Stimulated activated CD4-positive, alpha-beta T cell treated with anti-CD3 and anti-CD28 coated beads, Interleukin-4, amount 100 ng/mL, for 48 hours (primary cell): ENCODE data around the gene SLC35A4.
"Not testable (repeated sequence)": the region's sequence is repeated elsewhere in the genome, so short reads cannot be mapped to it uniquely, and the experiment has no call there.

Source experiments
- DNase-seq, 2 donors: peaks; one replicate each; pipeline ENCODE4 v3.0.0-alpha.2; 2020; ENCODE audit warnings: low read depth in 2 of 2

Gene SLC35A4

GRCh38 chr5:140558542-140558941, 6.1 kb upstream of the SLC35A4 start:
- no peak for DNase-seq

GRCh38 chr5:140560227-140560626, 4.4 kb upstream of the SLC35A4 start:
- DNase-seq = no peak

GRCh38 chr5:140561753-140562523, 2.7 kb upstream of the SLC35A4 start:
- no peak for DNase-seq

- no peak for DNase-seq
These were observed 1.0 kb upstream of the SLC35A4 start for GRCh38 chr5:140563596-140563995.

GRCh38 chr5:140565024-140565779, 574 bp downstream of the SLC35A4 start:
- no peak for DNase-seq

- DNase-seq = no peak
These were observed 1.1 kb downstream of the SLC35A4 start for GRCh38 chr5:140565780-140566095.

GRCh38 chr5:140566665-140567064, 2.0 kb downstream of the SLC35A4 start:
- no peak for DNase-seq

GRCh38 chr5:140567136-140567818, 2.6 kb downstream of the SLC35A4 start:
- no peak for DNase-seq

GRCh38 chr5:140567871-140568270, 3.2 kb downstream of the SLC35A4 start:
- DNase-seq = no peak

GRCh38 chr5:140568443-140569063, 3.9 kb downstream of the SLC35A4 start:
- DNase-seq = no peak

GRCh38 chr5:140569197-140569596, 4.6 kb downstream of the SLC35A4 start:
- no peak for DNase-seq

- no peak for DNase-seq
These were observed 5.4 kb downstream of the SLC35A4 start for GRCh38 chr5:140570058-140570457.

- no peak for DNase-seq
These were observed 5.9 kb downstream of the SLC35A4 start for GRCh38 chr5:140570488-140570887.

- DNase-seq = no peak
These were observed 6.5 kb downstream of the SLC35A4 start for GRCh38 chr5:140571105-140571504.

- DNase-seq = no peak
These were observed 9.1 kb downstream of the SLC35A4 start for GRCh38 chr5:140573683-140574082.

- no peak for DNase-seq
These were observed 9.5 kb downstream of the SLC35A4 start for GRCh38 chr5:140574165-140574564.

- no peak for DNase-seq
These were observed 10.7 kb downstream of the SLC35A4 start for GRCh38 chr5:140575309-140575708.

- DNase-seq = no peak
These were observed 12.2 kb downstream of the SLC35A4 start for GRCh38 chr5:140576776-140577201.

GRCh38 chr5:140579188-140579747, 14.6 kb downstream of the SLC35A4 start:
- not testable (repeated sequence) for DNase-seq

- no peak for DNase-seq
These were observed 22.9 kb downstream of the SLC35A4 start for GRCh38 chr5:140587495-140587894.

- no peak for DNase-seq
These were observed 23.9 kb downstream of the SLC35A4 start for GRCh38 chr5:140588311-140589070.
